ENCODE data around the gene LRRC8B.
"Not testable (repeated sequence)": the region's sequence is repeated elsewhere in the genome, so short reads cannot be mapped to it uniquely, and the experiment has no call there.

The LRRC8B gene

GRCh38 chr1:89524369-89525168 lies at the start of gene LRRC8B:
TSS of gene LRRC8B (plus strand) at chr1:89524829. CDS start at chr1:89582651, 57,822 bp downstream.
- DNase-seq: peak; percentile 70

GRCh38 chr1:89475269-89475668 lies 49.4 kb upstream of the LRRC8B start:
- no peak for DNase-seq

- no peak for DNase-seq
Observed at GRCh38 chr1:89476072-89476471, 48.6 kb upstream of the LRRC8B start.

- DNase-seq: no peak
Observed at GRCh38 chr1:89483010-89483756, 41.4 kb upstream of the LRRC8B start.

GRCh38 chr1:89483757-89484077 lies 40.9 kb upstream of the LRRC8B start:
- DNase-seq: no peak

- DNase-seq: no peak
Observed at GRCh38 chr1:89484092-89485038, 40.3 kb upstream of the LRRC8B start.

- DNase-seq: no peak
Observed at GRCh38 chr1:89487972-89488371, 36.7 kb upstream of the LRRC8B start.

- DNase-seq: no peak
Observed at GRCh38 chr1:89489047-89489729, 35.4 kb upstream of the LRRC8B start.

GRCh38 chr1:89490389-89490788 lies 34.2 kb upstream of the LRRC8B start:
- DNase-seq: no peak

- DNase-seq: no peak
Observed at GRCh38 chr1:89499320-89499719, 25.3 kb upstream of the LRRC8B start.

- DNase-seq: no peak
Observed at GRCh38 chr1:89502042-89502441, 22.6 kb upstream of the LRRC8B start.

- no peak for DNase-seq
Observed at GRCh38 chr1:89502895-89503294, 21.7 kb upstream of the LRRC8B start.

- no peak for DNase-seq
Observed at GRCh38 chr1:89503690-89504089, 20.9 kb upstream of the LRRC8B start.

- DNase-seq: not testable (repeated sequence)
Observed at GRCh38 chr1:89510061-89510460, 14.6 kb upstream of the LRRC8B start.

GRCh38 chr1:89512996-89513720 lies 11.5 kb upstream of the LRRC8B start:
- DNase-seq: no peak

GRCh38 chr1:89516055-89516454 lies 8.6 kb upstream of the LRRC8B start:
- DNase-seq: no peak

- DNase-seq: no peak
Observed at GRCh38 chr1:89518221-89518631, 6.4 kb upstream of the LRRC8B start.

- no peak for DNase-seq
Observed at GRCh38 chr1:89519779-89520358, 4.8 kb upstream of the LRRC8B start.

GRCh38 chr1:89521977-89522376 lies 2.7 kb upstream of the LRRC8B start:
- DNase-seq: not testable (repeated sequence)

- no peak for DNase-seq
Observed at GRCh38 chr1:89523572-89524368, 859 bp upstream of the LRRC8B start.
